Naive thymus-derived CD4-positive, alpha-beta T cell (primary cell): ENCODE measurements around the gene NDNF. TPM values are rescaled to one million over a fixed set of nuclear protein-coding genes. Genes with fewer than 3 reads are reported as not detected.
A peak's percentile ranks its signal among the peaks of the same experiment; 100 is the strongest.

Experiments used
- ATAC-seq: fragments of 150-1000 bp; cut with Tn5 transposase; 2 replicates; pipeline ENCODE4 v1.10.0; 2021; ENCODE audit warnings: mild to moderate bottlenecking, moderate library complexity
- CTCF ChIA-PET: fragments of 350-600 bp; sonication (Branson Sonifier 250); formaldehyde crosslinking; loops from one replicate; lab custom pipeline; 2021; ENCODE audit warnings: antibody characterized with exemption; lab: Charles Lee
- POLR2A ChIA-PET: fragments of 350-600 bp; sonication (Branson Sonifier 250); formaldehyde crosslinking; loops from one replicate; lab custom pipeline; 2021; ENCODE audit warnings: antibody characterized with exemption, inconsistent platforms; lab: Charles Lee
- DNase-seq, 9 donors: peaks; one replicate each; pipeline versions ENCODE4 v3.0.0 to v3.0.0-alpha.2; 2020 to 2022; ENCODE audit warnings: mixed read lengths in 1 of 9
- H3K27ac ChIP-seq: one replicate; pipeline ENCODE4 v1.7.0; 2013; ENCODE audit warnings: mild to moderate bottlenecking, low read depth, low read length, moderate library complexity
- H3K27me3 ChIP-seq, 2 donors: one replicate each; pipeline ENCODE4 v1.7.0; 2013; ENCODE audit warnings: low read length in 2 of 2, mild to moderate bottlenecking in 2 of 2, moderate library complexity in 2 of 2; ENCODE audit not compliant: control insufficient read depth in 2 of 2, insufficient read depth in 2 of 2
- H3K36me3 ChIP-seq, 3 experiments: 1 replicate in 2 of 3; 2 replicates in 1 of 3; pipeline ENCODE4 v1.7.0; 2013; ENCODE audit warnings: low read length in 3 of 3, mild to moderate bottlenecking in 3 of 3, moderate library complexity in 1 of 3; ENCODE audit not compliant: insufficient read depth in 3 of 3, control insufficient read depth in 2 of 3
- H3K4me1 ChIP-seq, 2 donors: one replicate each; pipeline ENCODE4 v1.7.0; 2013; ENCODE audit warnings: low read length in 2 of 2, mild to moderate bottlenecking in 2 of 2, moderate library complexity in 1 of 2; ENCODE audit not compliant: control insufficient read depth in 2 of 2, insufficient read depth in 2 of 2
- H3K4me3 ChIP-seq: 2 replicates; pipeline ENCODE4 v1.7.0; 2013; ENCODE audit warnings: mild to moderate bottlenecking, low read length
- H3K9me3 ChIP-seq, 3 experiments: 1 replicate in 2 of 3; 2 replicates in 1 of 3; pipeline ENCODE4 v1.7.0; 2013; ENCODE audit warnings: low read length in 3 of 3; ENCODE audit not compliant: control insufficient read depth in 2 of 3
- H3K27ac Mint-ChIP-seq, 9 donors: one replicate each; pipeline ENCODE4 v1.8.0; 2020 to 2022; ENCODE audit warnings: mixed read lengths in 9 of 9, mild to moderate bottlenecking in 8 of 9, moderate library complexity in 5 of 9, inconsistent platforms in 2 of 9
- H3K27me3 Mint-ChIP-seq, 5 donors: one replicate each; pipeline ENCODE4 v1.8.0; 2021 to 2022; ENCODE audit warnings: mixed read lengths in 5 of 5, mild to moderate bottlenecking in 1 of 5
- H3K36me3 Mint-ChIP-seq, 5 donors: one replicate each; pipeline ENCODE4 v1.8.0; 2020 to 2022; ENCODE audit warnings: mixed read lengths in 5 of 5, mild to moderate bottlenecking in 3 of 5, inconsistent platforms in 1 of 5
- H3K4me1 Mint-ChIP-seq, 7 donors: one replicate each; pipeline ENCODE4 v1.8.0; 2020 to 2022; ENCODE audit warnings: mixed read lengths in 7 of 7, mild to moderate bottlenecking in 3 of 7, inconsistent platforms in 1 of 7
- H3K4me3 Mint-ChIP-seq, 10 donors: one replicate each; pipeline ENCODE4 v1.8.0; 2020 to 2022; ENCODE audit warnings: mild to moderate bottlenecking in 10 of 10, mixed read lengths in 10 of 10, moderate library complexity in 6 of 10, inconsistent platforms in 2 of 10
- H3K9me3 Mint-ChIP-seq, 11 donors: one replicate each; pipeline ENCODE4 v1.8.0; 2020 to 2022; ENCODE audit warnings: mixed read lengths in 11 of 11, mild to moderate bottlenecking in 4 of 11, inconsistent platforms in 1 of 11, moderate library complexity in 1 of 11
- intact Hi-C, 2 donors: fragments of 100-400 bp; cut with micrococcal nuclease; formaldehyde crosslinking; loops; one replicate each; pipeline ENCODE4 v1.15.1; 2023
- polyA plus RNA-seq, 2 donors: library from polyadenylated mRNA; unstranded; fragments of 300-500 nt; fragmentation: Illumina TruSeq; gene quantifications; one replicate each; pipeline ENCODE4 v1.2.3, GENCODE V29; 2021
- total RNA-seq, 6 experiments: library from RNA in 5 of 6; stranded (reverse) in 5 of 6; gene quantifications; 1 replicate in 5 of 6; 2 replicates in 1 of 6; pipeline ENCODE4 v1.2.3 and lab custom pipeline; 2021 to 2026

NDNF gene
- total and polyA plus RNA-seq, 7 experiments from 2014 or later: not detected

- Histone ChIP-seq H3K27me3 (no peaks in the 10 kb centered on the region), H3K9me3 (no peaks in the 10 kb centered on the region), H3K4me3 (no peak overlapping the region), H3K4me1 (no peaks in the 10 kb centered on the region), H3K36me3 (no peaks in the 10 kb centered on the region), H3K27ac (no peak overlapping the region)
- Mint-ChIP-seq H3K4me3 (no peak overlapping the region), H3K36me3 (no peaks in the 10 kb centered on the region), H3K4me1 (peaks cover 0 to 4% (median 0%) of the 10 kb centered on the region in 7 donors), H3K27ac (no peak overlapping the region), H3K27me3 (peaks cover 0 to 11% (median 0%) of the 10 kb centered on the region in 5 donors), H3K9me3 (peaks cover 0 to 1% (median 0%) of the 10 kb centered on the region in 11 donors)
- ATAC-seq (peak; percentile 52), DNase-seq (no peak)
- POLR2A ChIA-PET: no interaction called here
- intact Hi-C loops: loop anchor here in 1 of 2 donors (10.0 kb wide), 1 partner anchor 250 kb away; no protein-coding TSS in a partner anchor
- CTCF ChIA-PET: interaction anchor here (0.7 to 2.2 kb wide), 3 partner anchors 10 to 940 kb away, joined by 3 to 7 read pairs (median 7); no protein-coding TSS in a partner anchor
Measured at GRCh38 chr4:121094297-121094966, 22.1 kb upstream of the NDNF start.

- CTCF ChIA-PET: interaction anchor here (0.6 to 2.2 kb wide), 2 partner anchors 107 to 373 kb away, joined by 3 to 7 read pairs; no protein-coding TSS in a partner anchor
Measured at GRCh38 chr4:121093261-121093660, 20.9 kb upstream of the NDNF start.

GRCh38 chr4:121091941-121092340 is 19.6 kb upstream of the NDNF start:
- H3K4me3 Mint-ChIP-seq: no peak overlapping the region
- Histone ChIP-seq H3K36me3 (no peaks in the 10 kb centered on the region), H3K4me3 (no peak overlapping the region), H3K9me3 (no peaks in the 10 kb centered on the region), H3K4me1 (no peaks in the 10 kb centered on the region), H3K27ac (no peak overlapping the region), H3K27me3 (no peaks in the 10 kb centered on the region)
- ATAC-seq (no peak), DNase-seq (no peak)
- POLR2A ChIA-PET: interaction anchor here (0.6 kb wide), 1 partner anchor 138 kb away, joined by 3 read pairs; no protein-coding TSS in a partner anchor
- CTCF ChIA-PET: interaction anchor here (0.6 to 1.6 kb wide), 2 partner anchors 30 to 100 kb away, joined by 3 to 4 read pairs; no protein-coding TSS in a partner anchor
- H3K4me1 Mint-ChIP-seq: peaks cover 0 to 4% (median 0%) of the 10 kb centered on the region in 7 donors
- H3K9me3 Mint-ChIP-seq: peaks cover 0 to 1% (median 0%) of the 10 kb centered on the region in 11 donors
- intact Hi-C loops: loop anchor here (2.0 to 10.0 kb wide), 2 partner anchors 19 to 247 kb away; partner anchors contain the start of gene NDNF (in 1 of the 2)
- H3K27ac Mint-ChIP-seq: no peak overlapping the region
- H3K36me3 Mint-ChIP-seq: no peaks in the 10 kb centered on the region
- peaks cover 0 to 14% (median 0%) of the 10 kb centered on the region in 5 donors for H3K27me3 Mint-ChIP-seq

More at GRCh38 chr4:121093261-121093660, 20.9 kb upstream of the NDNF start:
- Mint-ChIP-seq H3K36me3 (no peaks in the 10 kb centered on the region), H3K4me3 (no peak overlapping the region), H3K9me3 (peaks cover 0 to 1% (median 0%) of the 10 kb centered on the region in 11 donors), H3K27me3 (peaks cover 0 to 7% (median 0%) of the 10 kb centered on the region in 5 donors), H3K27ac (no peak overlapping the region), H3K4me1 (peaks cover 0 to 4% (median 0%) of the 10 kb centered on the region in 7 donors)
- Histone ChIP-seq H3K36me3 (no peaks in the 10 kb centered on the region), H3K27me3 (no peaks in the 10 kb centered on the region), H3K27ac (no peak overlapping the region), H3K4me3 (no peak overlapping the region), H3K4me1 (no peaks in the 10 kb centered on the region), H3K9me3 (no peaks in the 10 kb centered on the region)
- intact Hi-C loops: loop anchor here in 1 of 2 donors (10.0 kb wide), 1 partner anchor 248 kb away; no protein-coding TSS in a partner anchor
- POLR2A ChIA-PET: interaction anchor here (0.6 kb wide), 1 partner anchor 8 kb away, joined by 4 read pairs; no protein-coding TSS in a partner anchor
- DNase-seq (no peak), ATAC-seq (no peak)

DNA sequence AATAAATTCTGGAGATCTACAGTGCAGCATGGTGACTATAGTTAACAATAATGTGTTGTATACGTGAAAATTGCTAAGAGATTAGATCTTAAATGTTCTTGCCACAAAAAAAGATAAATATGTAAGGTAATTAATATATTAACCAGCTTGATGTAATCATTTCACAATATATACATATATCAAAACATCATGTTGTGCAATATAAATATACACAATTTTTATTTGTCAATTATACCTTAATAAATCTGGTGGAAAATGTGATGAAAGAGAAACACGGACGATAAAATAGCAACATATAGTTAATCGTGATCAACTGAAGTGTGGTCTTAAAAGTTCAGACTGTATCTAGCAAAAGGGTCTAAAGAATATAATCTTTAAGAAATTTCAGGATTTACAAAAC is 16.5 kb upstream of the NDNF start:
- H3K27ac Mint-ChIP-seq: no peak overlapping the region
- no peaks in the 10 kb centered on the region for H3K36me3 Mint-ChIP-seq
- Histone ChIP-seq H3K27ac (no peak overlapping the region), H3K27me3 (no peaks in the 10 kb centered on the region), H3K4me3 (no peak overlapping the region), H3K36me3 (no peaks in the 10 kb centered on the region), H3K9me3 (no peaks in the 10 kb centered on the region), H3K4me1 (no peaks in the 10 kb centered on the region)
- peaks cover 0 to 8% (median 0%) of the 10 kb centered on the region in 11 donors for H3K9me3 Mint-ChIP-seq
- ATAC-seq (no peak), DNase-seq (no peak)
- no peak overlapping the region for H3K4me3 Mint-ChIP-seq
- ChIA-PET CTCF (no interaction called here), POLR2A (no interaction called here)
- H3K4me1 Mint-ChIP-seq: no peaks in the 10 kb centered on the region
- intact Hi-C loops: no loop called here
- H3K27me3 Mint-ChIP-seq: peaks cover 0 to 40% (median 0%) of the 10 kb centered on the region in 5 donors

- H3K4me3 ChIP-seq: no peak overlapping the region
- intact Hi-C loops: loop anchor here in 1 of 2 donors (10.0 kb wide), 1 partner anchor 155 kb away; the partner anchor contains the start of gene PRDM5
- H3K9me3 ChIP-seq: no peaks in the 10 kb centered on the region
- no peaks in the 10 kb centered on the region for H3K36me3 ChIP-seq
- Mint-ChIP-seq H3K36me3 (peaks cover 0 to 3% (median 0%) of the 10 kb centered on the region in 5 donors), H3K27me3 (peaks cover 4 to 56% (median 29%) of the 10 kb centered on the region in 5 donors), H3K4me3 (no peak overlapping the region), H3K27ac (no peak overlapping the region), H3K9me3 (peaks cover 0 to 9% (median 2%) of the 10 kb centered on the region in 11 donors), H3K4me1 (peaks cover 4 to 8% (median 6%) of the 10 kb centered on the region in 7 donors)
- no peak overlapping the region for H3K27ac ChIP-seq
- ATAC-seq: no peak
- no peak for DNase-seq
- CTCF ChIA-PET: no interaction called here
- POLR2A ChIA-PET: no interaction called here
- H3K27me3 ChIP-seq: no peaks in the 10 kb centered on the region
- H3K4me1 ChIP-seq: peaks cover 0 to 5% of the 10 kb centered on the region in 2 donors
Measured at GRCh38 chr4:121079376-121079775, 7.0 kb upstream of the NDNF start.

GRCh38 chr4:121077496-121077895 is 5.2 kb upstream of the NDNF start:
- no peak overlapping the region for H3K27ac ChIP-seq
- H3K4me1 ChIP-seq: peaks cover 0 to 5% of the 10 kb centered on the region in 2 donors
- H3K9me3 ChIP-seq: no peaks in the 10 kb centered on the region
- H3K9me3 Mint-ChIP-seq: peaks cover 0 to 9% (median 2%) of the 10 kb centered on the region in 11 donors
- no peak for ATAC-seq
- H3K4me1 Mint-ChIP-seq: peaks cover 6 to 19% (median 11%) of the 10 kb centered on the region in 7 donors
- H3K4me3 ChIP-seq: no peak overlapping the region
- H3K27me3 ChIP-seq: no peaks in the 10 kb centered on the region
- DNase-seq: no peak
- ChIA-PET CTCF (no interaction called here), POLR2A (no interaction called here)
- H3K36me3 ChIP-seq: no peaks in the 10 kb centered on the region
- peaks cover 22 to 60% (median 47%) of the 10 kb centered on the region in 5 donors for H3K27me3 Mint-ChIP-seq
- peaks cover 0 to 3% (median 0%) of the 10 kb centered on the region in 5 donors for H3K36me3 Mint-ChIP-seq
- intact Hi-C loops: loop anchor here in 1 of 2 donors (10.0 kb wide), 1 partner anchor 153 kb away; the partner anchor contains the start of gene PRDM5
- peak overlapping the region in 1 of 10 donors; percentile 33 for H3K4me3 Mint-ChIP-seq
- H3K27ac Mint-ChIP-seq: peak overlapping the region in 1 of 9 donors; percentile 9
